B cell (primary cell): ENCODE measurements around the gene SLC38A6.

ENCODE experiments used
- EZH2 ChIP-seq: IDR thresholded peaks from 2 replicates; pipeline ENCODE4 v1.6.1; 2012; ENCODE audit warnings: borderline replicate concordance, low read depth, mild to moderate bottlenecking, moderate library complexity, low read length; ENCODE audit not compliant: insufficient read depth, poor library complexity, severe bottlenecking
- TF ChIP-seq, protein P1 (sequence below): fragments of 200-600 bp; IDR thresholded peaks from one replicate; pipeline ENCODE4 v1.8.0; 2022; ENCODE audit warnings: antibody characterized with exemption, mild to moderate bottlenecking

DNA sequence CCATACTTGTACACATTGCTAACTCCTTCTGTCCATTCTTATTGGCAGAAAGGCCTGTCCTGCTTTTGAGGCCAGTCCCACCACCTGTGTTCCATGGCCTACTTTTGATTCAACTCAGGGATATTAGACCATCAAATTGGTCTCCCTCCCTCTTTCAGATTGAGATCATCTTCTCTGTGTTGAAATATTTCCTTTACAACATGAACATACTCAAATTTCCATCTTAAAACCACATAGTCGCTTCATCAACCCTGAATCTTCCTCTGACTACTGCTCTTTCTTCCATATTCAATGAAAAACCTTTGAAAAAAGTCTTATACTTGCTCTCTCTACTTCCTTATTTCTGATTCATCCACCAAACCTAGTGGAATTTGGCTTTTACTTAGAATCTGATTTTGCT, 35.1 kb upstream of the SLC38A6 start:
- TF ChIP-seq, protein P1, sequence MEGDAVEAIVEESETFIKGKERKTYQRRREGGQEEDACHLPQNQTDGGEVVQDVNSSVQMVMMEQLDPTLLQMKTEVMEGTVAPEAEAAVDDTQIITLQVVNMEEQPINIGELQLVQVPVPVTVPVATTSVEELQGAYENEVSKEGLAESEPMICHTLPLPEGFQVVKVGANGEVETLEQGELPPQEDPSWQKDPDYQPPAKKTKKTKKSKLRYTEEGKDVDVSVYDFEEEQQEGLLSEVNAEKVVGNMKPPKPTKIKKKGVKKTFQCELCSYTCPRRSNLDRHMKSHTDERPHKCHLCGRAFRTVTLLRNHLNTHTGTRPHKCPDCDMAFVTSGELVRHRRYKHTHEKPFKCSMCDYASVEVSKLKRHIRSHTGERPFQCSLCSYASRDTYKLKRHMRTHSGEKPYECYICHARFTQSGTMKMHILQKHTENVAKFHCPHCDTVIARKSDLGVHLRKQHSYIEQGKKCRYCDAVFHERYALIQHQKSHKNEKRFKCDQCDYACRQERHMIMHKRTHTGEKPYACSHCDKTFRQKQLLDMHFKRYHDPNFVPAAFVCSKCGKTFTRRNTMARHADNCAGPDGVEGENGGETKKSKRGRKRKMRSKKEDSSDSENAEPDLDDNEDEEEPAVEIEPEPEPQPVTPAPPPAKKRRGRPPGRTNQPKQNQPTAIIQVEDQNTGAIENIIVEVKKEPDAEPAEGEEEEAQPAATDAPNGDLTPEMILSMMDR: no peak
- TF ChIP-seq EZH2: no peak
